HG03095 (cell line): ENCODE results near the gene CTLA4.
A peak's percentile ranks its signal among the peaks of the same experiment; 100 is the strongest.

Experiments
- ATAC-seq: cut with Tn5 transposase; IDR thresholded peaks from one replicate; pipeline ENCODE4 v1.9.1; 2021; ENCODE audit warnings: moderate library complexity; ENCODE audit not compliant: unreplicated experiment

CTLA4 gene

GRCh38 chr2:203867561-203868200 is at the start of gene CTLA4:
TSS of gene CTLA4 (plus strand) at chr2:203867771. CDS start at chr2:203867943, 172 bp downstream.
- ATAC-seq = no peak

- ATAC-seq = no peak
Observed at GRCh38 chr2:203818656-203819055, 48.9 kb upstream of the CTLA4 start.

GRCh38 chr2:203819434-203820133 is 48.0 kb upstream of the CTLA4 start:
- no peak for ATAC-seq

GRCh38 chr2:203820969-203821368 is 46.6 kb upstream of the CTLA4 start:
- ATAC-seq = peak; percentile 85

- ATAC-seq = no peak
Observed at GRCh38 chr2:203822240-203822639, 45.3 kb upstream of the CTLA4 start.

- no peak for ATAC-seq
Observed at GRCh38 chr2:203823173-203823572, 44.4 kb upstream of the CTLA4 start.

GRCh38 chr2:203824057-203824456 is 43.5 kb upstream of the CTLA4 start:
- no peak for ATAC-seq

GRCh38 chr2:203824603-203825002 is 43.0 kb upstream of the CTLA4 start:
- no peak for ATAC-seq

- ATAC-seq = no peak
Observed at GRCh38 chr2:203826704-203827103, 40.9 kb upstream of the CTLA4 start.

- no peak for ATAC-seq
Observed at GRCh38 chr2:203830304-203831055, 37.1 kb upstream of the CTLA4 start.

GRCh38 chr2:203835420-203835819 is 32.2 kb upstream of the CTLA4 start:
- ATAC-seq = no peak

- no peak for ATAC-seq
Observed at GRCh38 chr2:203835892-203836800, 31.4 kb upstream of the CTLA4 start.

- no peak for ATAC-seq
Observed at GRCh38 chr2:203840655-203841205, 26.8 kb upstream of the CTLA4 start.

- ATAC-seq = no peak
Observed at GRCh38 chr2:203841654-203842053, 25.9 kb upstream of the CTLA4 start.

GRCh38 chr2:203842373-203842772 is 25.2 kb upstream of the CTLA4 start:
- ATAC-seq = no peak

- ATAC-seq = no peak
Observed at GRCh38 chr2:203846490-203847105, 21.0 kb upstream of the CTLA4 start.

GRCh38 chr2:203849010-203849409 is 18.6 kb upstream of the CTLA4 start:
- no peak for ATAC-seq

- no peak for ATAC-seq
Observed at GRCh38 chr2:203852760-203853159, 14.8 kb upstream of the CTLA4 start.

- no peak for ATAC-seq
Observed at GRCh38 chr2:203853271-203853670, 14.3 kb upstream of the CTLA4 start.

GRCh38 chr2:203853722-203854121 is 13.8 kb upstream of the CTLA4 start:
- no peak for ATAC-seq
